ENCODE data around the gene VAT1. TPM values are rescaled to one million over a fixed set of nuclear protein-coding genes. Genes with fewer than 3 reads are reported as not detected.

Gene VAT1
- total and polyA plus RNA-seq, 2 of the 13 experiments (the other 11 are each of a cell fraction or from before 2014, with no cell fraction given): 143 to 205 TPM

GRCh38 chr17:43043307-43043706, 21.1 kb upstream of the VAT1 start (continued):
- no peak for TF ChIP-seq ZNF318 (CRISPR knock-in tag; IDR thresholded peaks at IDR 0.05)

GRCh38 chr17:43042025-43042628, 19.9 kb upstream of the VAT1 start:
- Histone ChIP-seq H3K4me1 (ENCODE audit: insufficient read depth, low read length) (peaks cover 27% of the 10 kb centered on the region), H3K9me3 (ENCODE audit: low read length) (no peaks in the 10 kb centered on the region), H3K27me3 (ENCODE audit: control insufficient read depth in 1 of 2, insufficient read depth in 2 of 2, low read length in 2 of 2) (no peaks in the 10 kb centered on the region), H3K27ac (ENCODE audit: extremely low read length, insufficient read depth, low read length) (no peak overlapping the region), H3K4me3 (replicated peaks in 1 of 3; ENCODE audit: insufficient read depth in 1 of 3, low read depth in 2 of 3, low read length in 3 of 3) (no peak overlapping the region), H3K36me3 (replicated peaks in 1 of 2; ENCODE audit: control insufficient read depth in 1 of 2, insufficient read depth in 2 of 2, low read length in 2 of 2) (peaks cover 0 to 4% of the 10 kb centered on the region in 2 experiments; a peak in 1 of 5 replicates), H3K9ac (ENCODE audit: insufficient read depth, low read depth, low read length) (no peak overlapping the region), H2AFZ (ENCODE audit: low read length) (no peak overlapping the region), H4K20me1 (ENCODE audit: insufficient read depth, low read length) (no peaks in the 10 kb centered on the region), H3K4me2 (ENCODE audit: low read depth, low read length) (no peak overlapping the region), H3K79me2 (ENCODE audit: insufficient read depth, low read length) (no peaks in the 10 kb centered on the region)
- DNase-seq (ENCODE audit: low spot score) (no peak), FAIRE-seq (peak; percentile 18), ATAC-seq (no peak)
- ChIA-PET CTCF (ENCODE audit: low intra/inter-chr PET ratio, low total read pairs) (no interaction called here), POLR2A (interaction anchor here (1.9 to 2.9 kb wide), 2 partner anchors 27 to 44 kb away, joined by 7 to 9 read pairs; partner anchors contain the start of gene RPL27)
- TF ChIP-seq ZNF572 (CRISPR knock-in tag; IDR thresholded peaks at IDR 0.05): no peak
- no peak for TF ChIP-seq IKZF1 (IDR thresholded peaks at IDR 0.05)
- no peak for TF ChIP-seq TRIM22 (IDR thresholded peaks at IDR 0.05)
- no peak for TF ChIP-seq ZNF75D (CRISPR knock-in tag; IDR thresholded peaks at IDR 0.05; ENCODE audit: borderline replicate concordance)
- TF ChIP-seq YEATS2 (CRISPR knock-in tag; IDR thresholded peaks at IDR 0.05; ENCODE audit: borderline replicate concordance): no peak
- 91% methylated on average over 5 of the region's 5 CpGs for WGBS (ENCODE audit: low lambda C conversion rate)
- intact Hi-C loops (cut with micrococcal nuclease; ENCODE audit: unreplicated experiment) (no loop called here), in situ Hi-C loops (cut with HindIII; ENCODE audit: extremely low pct_ligation_motif_present, low pct_unique_long_range_greater_than_20kb) (no loop called here)
- no TSS peak for BruUV-seq (replicated peaks)
